HK-2 (cell line): ENCODE measurements around the gene DYSF.
A peak's percentile ranks its signal among the peaks of the same experiment; 100 is the strongest.

Experiments
- DNase-seq: peaks from one replicate; pipeline ENCODE4 v3.0.0-alpha.2; 2018; ENCODE audit not compliant: unreplicated experiment

The DYSF gene

DNA sequence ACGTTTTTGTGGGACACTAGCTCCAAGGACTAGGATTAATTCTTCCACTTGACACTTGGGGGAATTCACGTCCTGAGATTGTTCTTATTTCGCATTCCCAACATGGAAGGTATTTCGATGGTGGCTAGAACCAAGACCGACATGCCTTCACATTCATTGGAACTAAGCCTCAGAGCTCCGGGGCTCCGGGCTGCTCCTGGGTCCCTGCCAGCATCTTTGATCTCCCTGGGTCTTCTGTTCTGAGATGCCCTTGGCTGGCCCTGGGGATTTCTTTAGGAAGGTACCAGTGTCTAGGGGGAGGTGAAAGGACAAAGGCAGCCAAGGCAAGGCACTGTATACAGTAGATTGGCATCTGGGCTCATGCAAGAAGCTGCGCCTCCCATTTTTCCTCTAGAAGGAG is 76.8 kb downstream of the DYSF start:
- DNase-seq = no peak

DNA sequence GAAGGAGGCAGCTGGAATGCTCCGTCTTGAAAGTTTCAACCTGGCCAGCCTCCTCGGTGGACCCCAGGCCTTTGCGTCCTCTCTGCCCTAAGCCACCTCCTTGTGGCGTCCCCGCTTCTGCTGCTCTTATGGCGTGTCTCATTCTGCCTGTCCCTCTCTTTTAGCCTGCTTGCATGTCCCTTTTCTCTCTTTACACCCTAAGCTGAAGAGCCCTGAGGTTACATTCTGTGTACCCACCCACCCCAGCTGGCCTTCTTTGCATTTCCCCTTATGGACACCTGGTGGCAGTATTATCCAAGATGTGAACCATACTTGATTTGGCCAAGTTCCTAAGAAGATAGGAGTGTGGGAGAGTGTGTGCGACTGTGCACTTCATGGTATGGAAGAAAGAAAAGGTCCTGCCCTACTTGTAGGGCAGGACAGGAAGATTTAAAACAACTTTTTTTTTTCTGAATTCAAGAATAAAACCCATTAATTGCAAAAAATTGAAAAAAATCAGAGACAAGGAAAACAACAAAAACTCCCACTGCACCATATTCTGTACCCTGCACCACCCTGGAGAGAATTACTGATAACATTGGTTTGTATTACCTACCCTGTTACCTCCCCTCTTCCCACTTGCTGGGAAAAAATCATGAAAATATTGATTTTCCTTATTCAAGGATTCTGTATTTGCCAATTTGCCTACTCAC is 77.4 kb downstream of the DYSF start:
- DNase-seq = peak; percentile 19

DNA sequence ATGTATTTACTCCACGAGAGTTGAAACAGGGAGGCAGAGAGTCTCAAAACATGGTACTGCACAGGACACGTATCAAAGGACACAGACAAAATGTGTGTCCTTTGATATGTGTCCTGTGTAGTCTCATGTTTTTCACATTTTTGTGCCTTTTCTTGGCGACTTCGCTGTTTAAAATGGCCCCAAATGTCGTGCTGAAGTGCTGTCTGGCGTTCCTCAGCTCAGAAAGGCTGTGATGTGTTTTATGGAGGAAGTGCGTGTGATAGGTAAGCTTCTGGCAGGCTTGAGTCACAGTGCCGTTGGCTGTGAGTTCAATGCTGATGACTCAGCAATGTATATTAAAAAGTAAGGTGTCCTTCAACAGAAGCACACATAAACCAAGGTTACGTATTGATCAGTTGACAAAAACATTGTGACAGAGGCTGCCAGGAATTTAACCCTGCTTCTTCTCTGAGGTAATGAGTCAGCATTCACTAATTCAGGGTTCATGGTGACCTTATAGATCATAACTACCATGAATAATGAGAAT is 78.2 kb downstream of the DYSF start:
- DNase-seq = peak; percentile 19

DNA sequence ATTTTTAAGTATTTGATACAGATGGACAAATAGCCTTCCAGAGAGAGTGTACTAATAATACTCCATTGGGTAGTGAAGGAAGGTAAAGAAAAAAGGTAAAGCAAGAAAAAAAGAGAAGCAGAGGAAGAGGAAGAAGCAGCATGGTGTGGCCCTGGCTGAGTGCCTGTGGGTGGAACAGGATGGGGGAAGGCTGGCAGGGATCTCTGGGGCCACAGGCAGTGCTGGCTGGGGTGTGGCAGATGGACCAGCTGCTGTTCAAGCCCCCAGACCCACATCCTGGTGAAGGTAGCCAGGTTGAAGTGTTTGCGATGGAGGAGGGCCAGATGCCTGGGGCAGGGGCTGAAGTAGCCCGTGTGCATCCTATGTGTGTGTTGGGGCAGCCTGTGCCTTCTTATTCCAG is 79.0 kb downstream of the DYSF start:
- no peak for DNase-seq

DNA sequence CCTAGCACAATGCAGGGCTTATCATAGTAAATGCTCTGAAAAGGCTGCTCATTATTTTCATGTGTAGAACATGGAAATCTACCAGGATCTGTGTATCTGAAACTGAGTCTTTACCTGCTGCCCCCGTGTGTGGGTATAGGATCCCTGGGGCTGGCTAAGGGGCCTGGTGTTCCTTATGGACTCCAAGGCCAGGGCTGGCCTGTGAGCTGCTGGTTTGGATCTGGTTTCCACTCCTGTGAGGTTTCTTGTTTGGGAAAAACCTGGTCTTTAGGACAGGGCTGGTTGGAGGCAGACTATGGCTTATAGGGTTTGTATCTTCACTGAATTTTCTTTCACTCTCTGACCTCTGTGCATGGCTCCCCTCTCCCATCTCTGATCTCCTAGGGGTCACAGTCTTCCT is 80.8 kb downstream of the DYSF start:
- no peak for DNase-seq

DNA sequence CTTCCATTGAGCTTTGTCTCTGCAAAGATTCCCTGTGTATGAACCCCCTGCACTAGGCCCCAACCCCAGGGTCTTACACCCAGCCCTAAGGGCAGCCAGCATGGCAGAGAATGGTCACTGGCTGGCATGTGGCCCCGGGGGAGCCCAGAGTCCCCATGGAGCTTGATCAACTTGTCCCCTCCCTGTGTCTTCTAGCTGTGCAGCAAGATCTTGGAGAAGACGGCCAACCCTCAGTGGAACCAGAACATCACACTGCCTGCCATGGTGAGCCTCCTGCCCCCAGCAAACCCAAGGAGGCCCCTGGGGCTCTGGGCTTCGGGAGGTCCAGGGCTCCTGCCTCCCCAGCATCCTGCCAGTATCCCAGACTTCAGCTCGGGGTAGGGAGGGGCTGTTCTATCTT is 81.5 kb downstream of the DYSF start:
- no peak for DNase-seq

DNA sequence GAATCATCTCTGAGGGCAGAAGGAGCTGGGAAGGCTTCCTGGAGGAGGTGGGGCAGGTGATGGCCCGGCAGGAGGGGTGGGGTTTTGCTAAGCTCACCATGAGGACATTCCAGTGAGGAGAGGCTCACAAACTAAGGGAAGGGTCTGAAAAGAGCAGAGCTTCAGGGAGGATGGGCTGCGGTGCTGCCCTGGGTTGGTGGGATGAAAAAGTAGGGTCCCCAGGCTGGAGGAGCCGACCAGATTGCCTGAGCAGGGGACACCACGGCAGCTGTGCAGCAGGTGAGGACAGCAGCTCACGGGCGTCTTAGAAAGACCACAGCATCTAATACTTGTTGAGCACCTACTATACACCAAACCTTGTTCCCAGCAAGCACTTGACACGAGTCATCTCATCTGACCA is 82.2 kb downstream of the DYSF start:
- no peak for DNase-seq

DNA sequence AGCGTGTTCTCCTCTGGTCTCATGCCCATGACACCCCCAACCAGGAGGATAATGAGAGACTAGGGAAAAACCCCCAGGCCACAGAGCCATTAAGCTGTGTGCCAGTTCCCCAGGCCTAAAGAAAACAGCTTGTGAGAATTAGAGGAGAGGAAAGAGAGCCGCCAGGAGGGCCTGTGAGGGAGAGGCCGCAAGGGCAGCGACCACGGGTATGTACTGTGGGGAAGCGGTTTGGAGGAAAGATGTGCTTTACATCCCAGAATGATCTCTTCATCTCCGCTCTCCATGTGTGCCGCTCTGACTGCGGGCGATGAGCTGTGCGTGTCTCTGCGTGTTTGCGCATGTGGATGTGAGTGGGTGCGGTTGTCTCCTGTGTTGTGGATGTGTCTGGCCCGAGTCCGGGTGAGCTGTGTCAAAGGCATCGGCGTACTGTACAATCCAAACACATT is 82.9 kb downstream of the DYSF start:
- no peak for DNase-seq

DNA sequence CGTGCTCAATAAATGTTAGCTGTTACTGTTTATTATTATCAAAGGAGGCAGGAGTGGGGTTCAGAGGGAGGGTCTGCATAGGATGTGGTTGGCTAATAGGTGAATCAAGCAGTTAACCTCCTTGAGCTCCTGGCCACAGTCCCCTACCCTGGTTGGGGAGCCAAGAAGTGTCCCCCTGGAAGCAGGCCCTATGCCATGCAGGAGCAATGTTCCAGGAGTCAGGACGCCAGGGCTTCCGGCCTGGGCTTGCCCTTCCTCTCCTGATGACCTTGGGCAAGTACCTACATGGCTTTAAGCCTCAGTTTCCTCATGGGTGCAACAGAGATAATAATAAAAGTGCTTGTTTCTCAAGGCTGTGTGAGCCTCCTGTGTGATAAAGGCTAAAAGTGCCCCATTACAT is 84.9 kb downstream of the DYSF start:
- no peak for DNase-seq

DNA sequence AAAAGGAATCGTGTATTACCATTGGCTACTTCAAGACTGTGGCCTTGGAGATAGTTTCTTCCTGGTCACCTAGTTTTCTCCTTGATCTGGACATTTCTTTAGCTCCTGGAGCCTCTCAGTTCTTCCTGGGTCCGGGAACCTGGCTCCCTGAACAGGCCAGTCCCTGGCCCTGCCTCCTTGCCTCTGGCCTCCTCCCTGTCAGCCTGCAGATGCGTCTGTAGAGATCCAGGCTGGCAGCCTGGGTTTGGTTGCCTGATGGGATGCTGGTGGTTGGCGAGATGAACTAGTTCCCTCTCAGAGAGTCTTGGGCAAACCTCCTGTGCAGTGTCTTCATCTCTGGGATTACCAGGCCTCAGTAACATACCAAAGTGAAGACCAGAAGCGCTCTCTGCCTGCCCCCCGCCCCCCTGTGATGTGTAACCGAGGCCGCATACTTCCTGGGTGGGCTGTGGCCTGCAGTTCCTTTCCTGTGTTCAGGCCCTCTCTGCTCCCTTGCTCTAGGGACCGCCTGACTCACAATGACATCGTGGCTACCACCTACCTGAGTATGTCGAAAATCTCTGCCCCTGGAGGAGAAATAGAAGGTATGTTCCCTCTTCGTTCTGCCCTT is 85.4 kb downstream of the DYSF start:
- DNase-seq = no peak

DNA sequence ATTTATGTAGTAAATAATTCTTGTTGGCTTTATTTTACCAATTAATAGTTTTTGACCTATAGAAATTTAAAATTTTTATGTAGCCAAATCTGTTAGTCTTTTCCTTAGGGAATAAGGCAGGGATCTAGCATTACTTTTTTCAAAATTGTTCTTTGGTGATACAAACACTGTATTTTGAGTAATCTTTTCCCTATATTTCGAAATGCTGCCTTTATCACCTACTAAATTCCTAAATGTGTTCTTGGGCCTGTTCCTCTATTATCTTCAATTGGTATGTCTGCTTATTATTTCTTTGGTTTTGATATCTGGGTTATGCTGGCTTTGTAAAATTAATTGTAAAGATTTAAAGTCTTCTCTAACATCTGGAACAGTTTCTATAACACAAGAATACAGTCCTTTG is 87.5 kb downstream of the DYSF start:
- no peak for DNase-seq

DNA sequence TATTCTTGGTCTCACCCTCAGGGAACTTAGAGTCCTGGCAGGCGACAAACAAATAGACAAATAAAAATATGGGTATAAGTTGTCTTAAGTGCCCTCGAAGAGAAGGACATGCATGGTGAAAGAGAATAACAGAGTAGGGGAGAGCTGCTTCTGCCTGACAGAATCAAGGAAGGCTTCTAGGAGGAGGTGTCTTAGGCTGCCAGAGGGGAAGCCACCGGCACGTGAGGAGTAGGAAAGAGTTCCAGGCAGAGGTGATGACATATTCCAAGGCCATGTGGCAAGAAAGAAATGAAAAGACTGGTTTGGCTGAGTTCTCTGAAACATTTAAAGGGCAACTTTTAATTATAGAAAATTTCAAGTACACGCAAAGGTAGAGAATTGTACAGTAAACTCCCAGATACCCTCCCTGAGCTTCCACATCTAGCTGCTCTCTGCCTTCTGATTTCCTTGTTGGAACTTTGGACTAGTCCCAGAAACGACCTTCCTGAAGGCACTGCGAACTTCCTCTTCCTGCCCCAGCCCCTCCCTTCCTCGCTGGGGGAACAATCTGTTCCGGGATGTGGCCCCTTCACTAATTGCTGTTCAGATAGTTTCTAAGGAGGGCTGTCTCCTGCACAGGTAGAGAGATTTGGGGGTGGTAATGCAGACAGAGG is 91.7 kb downstream of the DYSF start:
- DNase-seq = no peak

DNA sequence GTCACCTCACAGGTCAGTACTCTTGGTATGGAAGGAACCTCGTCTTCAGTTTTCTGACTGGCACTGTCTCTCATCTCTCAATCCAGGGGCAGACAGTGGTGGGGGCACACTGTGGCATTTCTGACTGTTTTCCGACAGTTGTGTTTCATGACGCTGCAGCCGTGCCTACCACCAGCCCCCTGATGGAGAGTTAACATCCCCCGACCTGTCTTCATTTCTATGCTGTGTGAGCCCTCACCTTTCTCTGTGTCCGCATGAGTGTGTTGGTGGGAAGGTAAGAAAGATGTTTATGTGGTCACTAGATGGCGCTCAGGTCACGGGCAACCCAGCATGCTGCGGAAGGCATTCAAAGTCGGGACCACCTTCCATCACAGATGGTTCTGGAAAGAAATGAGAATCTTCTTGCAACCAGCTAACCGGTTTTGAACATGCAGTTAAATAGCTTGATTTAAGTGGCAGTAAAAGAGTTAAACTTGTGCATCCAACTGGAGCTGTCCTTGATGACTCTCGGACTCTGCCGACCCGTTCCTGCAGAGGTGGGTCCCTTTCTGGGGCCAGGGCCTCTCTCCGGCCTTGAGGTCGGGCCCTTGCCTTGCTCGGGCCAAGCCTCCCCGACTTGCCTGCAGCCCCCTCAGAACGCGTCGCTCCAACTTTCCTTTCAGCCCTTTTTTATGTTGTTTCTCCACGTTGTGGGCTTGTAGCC is 92.4 kb downstream of the DYSF start:
- DNase-seq = peak; percentile 44

DNA sequence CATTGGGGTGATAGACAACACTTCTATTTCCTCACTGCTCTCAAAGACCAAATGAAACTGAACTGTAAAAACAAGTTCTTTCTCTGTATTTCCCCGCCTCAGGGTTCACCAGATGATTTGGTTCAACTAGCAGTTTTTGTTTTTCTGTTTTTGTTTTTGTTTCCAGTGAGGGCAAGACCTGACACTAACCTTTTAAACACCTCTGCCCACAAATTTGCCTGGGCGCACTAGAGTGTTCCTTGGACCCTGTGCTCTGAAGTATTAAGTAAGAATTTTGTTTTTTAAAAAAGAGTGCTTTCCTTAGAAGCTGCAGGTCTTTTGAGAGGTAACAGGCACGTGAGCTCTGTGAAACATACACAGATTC is 92.9 kb downstream of the DYSF start:
- no peak for DNase-seq

DNA sequence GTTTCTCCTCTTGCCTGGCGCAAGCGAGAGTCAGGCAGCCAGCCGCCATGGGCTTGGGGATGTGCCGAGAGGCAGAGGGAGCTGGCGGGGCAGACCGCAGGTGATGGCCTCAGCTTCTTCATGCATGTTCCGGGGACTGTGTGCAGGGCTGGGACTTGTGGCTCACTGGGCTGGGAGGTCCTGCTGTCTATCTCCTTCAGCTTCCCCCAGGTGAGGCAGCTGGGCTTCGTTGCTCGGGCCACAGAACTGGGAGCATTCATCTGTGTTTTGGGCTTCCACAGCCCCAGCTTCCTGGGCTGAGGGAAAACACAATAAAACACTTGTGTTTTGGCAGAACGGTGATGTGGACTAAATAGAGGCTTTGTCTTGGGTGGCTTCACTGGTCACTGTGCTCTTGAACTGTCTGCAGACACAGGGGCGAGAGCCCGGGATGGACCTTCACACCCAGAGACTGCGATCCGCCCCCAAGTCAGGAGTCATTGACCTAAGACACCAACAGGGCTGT is 93.5 kb downstream of the DYSF start:
- DNase-seq = no peak

DNA sequence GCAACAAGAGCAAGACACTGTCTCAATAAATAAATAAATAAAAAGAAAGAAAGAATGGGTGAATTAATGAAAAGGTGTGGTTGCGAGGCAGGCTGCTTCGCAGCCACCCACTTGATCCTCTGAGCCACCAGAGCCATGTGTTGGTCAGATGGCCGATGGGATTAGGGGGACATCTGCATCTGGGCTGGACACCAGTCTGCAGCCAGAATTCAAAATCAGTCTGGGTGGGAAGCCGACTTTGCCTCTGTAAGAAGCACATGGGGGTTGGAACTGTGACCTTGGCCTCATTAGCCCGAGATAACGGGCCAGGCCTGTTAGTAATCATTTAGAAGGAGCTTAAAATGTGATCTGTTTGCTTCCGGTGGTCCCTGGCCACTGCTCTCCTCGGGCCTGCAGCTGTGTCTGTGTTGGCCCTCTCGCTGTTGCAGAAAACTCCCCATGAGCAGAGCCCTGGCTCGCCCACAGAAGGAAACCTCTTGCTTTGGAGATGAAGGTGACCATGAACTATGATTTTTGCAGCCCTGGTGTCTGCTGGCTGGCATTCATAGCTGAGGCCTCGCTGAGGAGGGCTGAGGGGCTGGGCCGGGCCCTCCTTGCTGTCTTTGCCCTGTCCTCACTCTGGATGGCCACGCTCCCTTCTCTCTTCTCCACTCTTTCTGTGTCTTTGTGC is 94.4 kb downstream of the DYSF start:
- DNase-seq = no peak

DNA sequence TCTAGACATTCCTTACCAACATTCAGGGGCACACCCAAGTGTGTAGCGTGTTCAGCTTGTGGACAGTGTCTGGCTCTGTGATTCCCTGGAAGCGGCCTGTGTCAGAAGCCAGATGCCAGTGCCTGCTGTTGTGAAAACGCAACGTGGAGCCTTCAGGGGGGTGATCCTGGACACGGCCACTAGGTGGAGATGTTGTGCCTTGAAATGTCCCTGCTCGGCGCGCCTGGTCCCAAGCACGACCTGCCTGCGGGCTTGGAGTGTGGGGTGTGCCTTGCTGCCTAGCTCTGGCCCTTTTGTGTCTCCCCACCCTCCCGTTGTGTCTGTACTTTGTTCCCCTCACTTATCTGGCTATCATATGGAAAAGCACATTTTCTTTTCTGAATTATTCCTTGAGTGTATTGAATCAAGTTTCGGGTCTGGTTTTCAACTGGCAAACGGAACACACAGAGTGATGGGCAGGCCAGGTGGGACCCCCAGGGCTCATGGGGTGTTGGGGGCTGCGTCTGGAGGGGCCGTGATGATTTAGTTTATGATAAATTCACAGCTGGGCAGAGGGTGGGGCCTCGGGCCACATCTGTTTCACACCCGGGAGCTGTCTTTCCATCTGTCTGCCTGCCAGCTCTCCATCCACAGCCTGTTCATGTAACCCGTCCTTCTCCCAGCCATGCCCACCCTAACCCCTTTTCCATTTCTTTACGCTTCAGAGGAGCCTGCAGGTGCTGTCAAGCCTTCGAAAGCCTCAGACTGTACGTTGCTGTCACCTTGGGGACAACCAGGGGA is 95.5 kb downstream of the DYSF start:
- peak; percentile 65 for DNase-seq

DNA sequence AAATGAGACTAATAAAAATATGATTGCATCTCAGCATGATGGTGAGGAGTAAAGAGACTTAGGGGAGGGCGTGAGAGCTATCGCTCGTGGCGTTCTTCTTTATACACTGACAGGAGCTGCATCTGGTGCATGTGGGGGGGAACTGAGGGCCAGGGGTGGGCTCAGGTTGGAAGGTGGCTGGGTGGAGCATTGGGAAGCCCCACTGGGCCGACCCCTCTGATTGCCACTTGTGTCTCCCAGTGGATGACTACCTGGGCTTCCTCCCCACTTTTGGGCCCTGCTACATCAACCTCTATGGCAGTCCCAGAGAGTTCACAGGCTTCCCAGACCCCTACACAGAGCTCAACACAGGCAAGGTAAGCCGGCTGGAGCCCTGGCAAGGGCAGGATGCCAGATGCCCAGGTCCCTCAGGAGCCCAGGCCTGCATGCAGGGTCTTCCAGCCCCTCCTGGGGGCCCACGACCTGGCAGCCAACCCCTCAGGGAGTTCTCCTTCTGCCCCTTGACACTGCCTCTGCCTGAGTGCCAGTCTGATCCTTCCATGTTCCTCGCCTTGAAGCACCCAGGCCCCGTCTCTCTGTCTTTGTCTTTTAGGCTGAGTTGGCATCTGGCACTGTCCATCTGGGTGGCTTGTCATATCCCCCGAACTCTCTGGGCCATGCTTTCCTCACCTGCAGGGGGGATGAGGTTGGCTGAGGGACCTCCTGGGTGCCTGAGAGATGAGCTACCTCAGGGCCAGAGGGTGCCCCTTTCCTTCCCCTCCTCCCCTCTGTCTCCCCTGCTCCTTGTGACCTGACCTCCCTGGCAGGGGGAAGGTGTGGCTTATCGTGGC is 97.7 kb downstream of the DYSF start:
- no peak for DNase-seq

DNA sequence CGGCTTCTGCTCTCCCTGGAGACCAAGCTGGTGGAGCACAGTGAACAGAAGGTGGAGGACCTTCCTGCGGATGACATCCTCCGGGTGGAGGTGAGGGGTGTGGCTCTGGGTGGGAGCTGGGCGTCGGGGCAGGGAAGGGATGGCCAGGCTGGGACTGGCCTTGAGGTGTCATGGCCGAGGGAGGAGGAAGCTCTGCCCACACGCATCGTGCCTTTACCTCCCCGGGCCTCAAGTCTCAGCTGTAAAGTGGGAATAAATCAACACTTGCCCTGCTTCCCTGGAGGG is 98.2 kb downstream of the DYSF start:
- no peak for DNase-seq

DNA sequence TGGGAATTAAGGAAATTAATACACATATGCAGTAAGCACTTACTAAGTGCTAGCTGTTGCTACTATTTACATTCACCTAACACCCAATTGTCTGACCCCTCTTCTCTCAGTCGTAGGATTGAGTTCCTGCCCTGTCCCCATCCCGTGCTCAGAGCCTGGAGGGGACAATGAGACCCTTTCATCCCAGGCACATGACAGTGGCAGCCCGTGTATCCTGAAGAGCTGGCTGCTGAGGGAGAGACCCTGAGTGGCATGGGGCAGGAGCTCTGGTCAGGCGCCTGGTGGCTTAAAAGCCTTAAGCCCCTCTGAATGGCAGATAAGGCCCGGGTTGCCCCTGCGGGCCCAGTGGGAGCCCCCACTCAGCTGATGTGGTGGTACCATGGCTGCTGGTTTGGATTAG is 99.0 kb downstream of the DYSF start:
- DNase-seq = no peak
